HG02870 (cell line): ENCODE data around the gene IRAK2.
A peak's percentile ranks its signal among the peaks of the same experiment; 100 is the strongest.

Experiments used
- ATAC-seq: cut with Tn5 transposase; IDR thresholded peaks from one replicate; pipeline ENCODE4 v1.9.1; 2021; ENCODE audit warnings: mild to moderate bottlenecking, moderate library complexity; ENCODE audit not compliant: unreplicated experiment

The IRAK2 gene

GRCh38 chr3:10279384-10280176 lies 114.9 kb downstream of the IRAK2 start:
- no peak for ATAC-seq

GRCh38 chr3:10280177-10280529 lies 115.4 kb downstream of the IRAK2 start:
- no peak for ATAC-seq

- ATAC-seq: no peak
These were observed 115.9 kb downstream of the IRAK2 start for GRCh38 chr3:10280571-10280970.

- no peak for ATAC-seq
These were observed 117.2 kb downstream of the IRAK2 start for GRCh38 chr3:10281951-10282350.

GRCh38 chr3:10283638-10284037 lies 118.9 kb downstream of the IRAK2 start:
- ATAC-seq: no peak

GRCh38 chr3:10284496-10284895 lies 119.8 kb downstream of the IRAK2 start:
- ATAC-seq: no peak

GRCh38 chr3:10285272-10286132 lies 120.8 kb downstream of the IRAK2 start:
- ATAC-seq: no peak

GRCh38 chr3:10286133-10286524 lies 121.4 kb downstream of the IRAK2 start:
- ATAC-seq: no peak

- no peak for ATAC-seq
These were observed 122.0 kb downstream of the IRAK2 start for GRCh38 chr3:10286596-10287295.

GRCh38 chr3:10287936-10288574 lies 123.3 kb downstream of the IRAK2 start:
- no peak for ATAC-seq

GRCh38 chr3:10288575-10288960 lies 123.8 kb downstream of the IRAK2 start:
- no peak for ATAC-seq

GRCh38 chr3:10289077-10289476 lies 124.4 kb downstream of the IRAK2 start:
- ATAC-seq: no peak

- ATAC-seq: no peak
These were observed 125.2 kb downstream of the IRAK2 start for GRCh38 chr3:10289787-10290355.

- no peak for ATAC-seq
These were observed 125.9 kb downstream of the IRAK2 start for GRCh38 chr3:10290481-10291176.

GRCh38 chr3:10291641-10292040 lies 126.9 kb downstream of the IRAK2 start:
- ATAC-seq: no peak

GRCh38 chr3:10292505-10293419 lies 128.0 kb downstream of the IRAK2 start, which contains the start of gene GHRL:
GHRL (minus strand) TSS chr3:10292947; CDS start chr3:10290180, 2,767 bp downstream.
- ATAC-seq: peak; percentile 81
